Femur (tissue), 1 donor: Measurements from ENCODE around the gene SPAG16.

ENCODE experiments used
- DNase-seq: peaks from one replicate; pipeline ENCODE4 v3.0.0-alpha.2; 2017

SPAG16 gene

GRCh38 chr2:214103276-214104001 lies 819.2 kb downstream of the SPAG16 start:
- DNase-seq = no peak

- DNase-seq = no peak
These were observed 820.0 kb downstream of the SPAG16 start for GRCh38 chr2:214104219-214104618.

- DNase-seq = no peak
These were observed 820.7 kb downstream of the SPAG16 start for GRCh38 chr2:214104967-214105366.

GRCh38 chr2:214107726-214108125 lies 823.5 kb downstream of the SPAG16 start:
- no peak for DNase-seq

GRCh38 chr2:214108598-214108997 lies 824.3 kb downstream of the SPAG16 start:
- no peak for DNase-seq

GRCh38 chr2:214117054-214117453 lies 832.8 kb downstream of the SPAG16 start:
- no peak for DNase-seq

GRCh38 chr2:214126135-214126534 lies 841.9 kb downstream of the SPAG16 start:
- DNase-seq = no peak

- DNase-seq = no peak
These were observed 842.9 kb downstream of the SPAG16 start for GRCh38 chr2:214127170-214127569.

- no peak for DNase-seq
These were observed 843.3 kb downstream of the SPAG16 start for GRCh38 chr2:214127571-214127970.

- no peak for DNase-seq
These were observed 843.8 kb downstream of the SPAG16 start for GRCh38 chr2:214128040-214128439.

GRCh38 chr2:214130114-214130513 lies 845.9 kb downstream of the SPAG16 start:
- DNase-seq = no peak

GRCh38 chr2:214135966-214136365 lies 851.7 kb downstream of the SPAG16 start:
- no peak for DNase-seq

- DNase-seq = no peak
These were observed 854.5 kb downstream of the SPAG16 start for GRCh38 chr2:214138779-214139178.

GRCh38 chr2:214139630-214140284 lies 855.5 kb downstream of the SPAG16 start:
- DNase-seq = no peak

GRCh38 chr2:214156971-214157370 lies 872.7 kb downstream of the SPAG16 start:
- no peak for DNase-seq

- no peak for DNase-seq
These were observed 874.6 kb downstream of the SPAG16 start for GRCh38 chr2:214158851-214159250.

GRCh38 chr2:214169281-214169680 lies 885.0 kb downstream of the SPAG16 start:
- no peak for DNase-seq

- DNase-seq = no peak
These were observed 885.5 kb downstream of the SPAG16 start for GRCh38 chr2:214169736-214170135.

GRCh38 chr2:214174563-214174962 lies 890.3 kb downstream of the SPAG16 start:
- DNase-seq = no peak

- no peak for DNase-seq
These were observed 895.8 kb downstream of the SPAG16 start for GRCh38 chr2:214180071-214180470.

- no peak for DNase-seq
These were observed 896.4 kb downstream of the SPAG16 start for GRCh38 chr2:214180686-214181085.

- no peak for DNase-seq
These were observed 900.2 kb downstream of the SPAG16 start for GRCh38 chr2:214184461-214184860.

GRCh38 chr2:214185546-214185945 lies 901.3 kb downstream of the SPAG16 start:
- no peak for DNase-seq

- no peak for DNase-seq
These were observed 908.4 kb downstream of the SPAG16 start for GRCh38 chr2:214192711-214193110.

- DNase-seq = no peak
These were observed 909.7 kb downstream of the SPAG16 start for GRCh38 chr2:214193943-214194342.
